Measurements from ENCODE around the gene FFAR4.
"Not testable (repeated sequence)": the region's sequence is repeated elsewhere in the genome, so short reads cannot be mapped to it uniquely, and the experiment has no call there.

FFAR4 gene

GRCh38 chr10:93566435-93567276 lies at the start of gene FFAR4:
TSS of gene FFAR4 (plus strand) at chr10:93566665. CDS start at chr10:93566721, 56 bp downstream.
- no peak for DNase-seq

GRCh38 chr10:93518531-93518930 lies 47.9 kb upstream of the FFAR4 start:
- DNase-seq, result no peak

- no peak for DNase-seq
These were observed 31.2 kb upstream of the FFAR4 start for GRCh38 chr10:93535293-93535692.

- not testable (repeated sequence) for DNase-seq
These were observed 25.6 kb upstream of the FFAR4 start for GRCh38 chr10:93540871-93541270.

DNA sequence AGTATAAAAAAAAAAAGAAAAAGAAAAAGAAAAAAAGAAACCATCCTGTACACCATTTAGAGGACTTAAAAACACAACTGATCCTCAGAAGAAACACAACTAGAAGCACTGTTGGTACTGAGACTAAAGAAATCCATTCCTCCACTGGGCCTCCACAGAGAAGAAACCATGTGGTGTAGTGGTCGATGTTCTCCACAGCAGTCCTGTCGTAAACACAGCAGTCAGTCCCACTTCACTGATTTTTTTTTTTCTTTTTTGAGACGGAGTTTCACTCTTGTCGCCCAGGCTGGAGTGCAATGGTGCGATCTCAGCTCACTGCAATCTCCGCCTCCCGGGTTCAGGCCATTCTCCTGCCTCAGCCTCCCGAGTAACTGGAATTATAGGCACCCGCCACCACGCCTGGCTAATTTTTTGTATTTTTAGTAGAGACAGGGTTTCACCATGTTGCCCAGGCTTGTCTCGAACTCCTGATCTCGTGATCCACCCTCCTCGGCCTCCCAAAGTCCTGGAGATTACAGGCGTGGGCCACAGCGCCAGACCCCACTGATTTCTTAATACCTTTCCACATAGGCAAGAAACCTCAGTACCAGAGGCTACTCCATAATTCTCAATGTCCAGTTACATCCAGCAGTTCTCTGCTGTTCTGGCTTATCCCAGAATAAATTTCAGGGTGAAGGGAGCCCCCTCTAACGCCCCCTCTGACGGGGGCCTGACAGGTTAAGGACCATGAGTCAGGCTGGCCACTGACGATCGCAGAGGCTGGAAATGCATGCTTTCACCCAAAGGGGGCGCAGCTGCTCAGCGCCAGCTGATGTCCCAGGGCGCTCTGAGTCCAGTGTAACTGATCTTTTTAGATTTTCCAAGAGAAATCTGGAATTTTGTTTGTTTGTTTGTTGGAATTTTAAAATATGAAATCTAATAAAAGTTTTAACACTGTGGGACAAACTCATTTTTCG lies 24.8 kb upstream of the FFAR4 start:
- DNase-seq, result peak; percentile 50

DNA sequence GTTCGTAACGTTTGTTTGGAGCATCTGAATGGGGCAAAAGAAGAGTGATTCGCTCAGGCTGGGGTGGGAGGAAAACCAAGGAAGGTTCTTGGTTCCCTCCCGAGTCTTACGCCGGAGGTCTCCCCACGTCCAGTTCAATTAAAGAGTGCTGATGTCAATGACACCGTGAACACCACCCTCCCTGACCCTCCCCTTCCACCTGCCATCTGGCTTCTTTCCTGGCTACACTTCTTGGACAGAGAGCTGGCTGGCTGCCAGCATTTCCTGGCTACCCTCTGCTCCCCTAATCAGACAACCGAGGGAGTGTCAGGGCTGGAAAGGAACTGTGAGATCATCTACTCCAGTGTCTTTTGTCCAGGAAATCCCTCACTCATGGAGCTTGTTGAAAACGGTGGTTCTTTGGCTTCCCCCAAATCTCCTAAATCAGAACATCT lies 24.1 kb upstream of the FFAR4 start:
- peak; percentile 69 for DNase-seq

- not testable (repeated sequence) for DNase-seq
These were observed 19.5 kb upstream of the FFAR4 start for GRCh38 chr10:93546995-93547394.

GRCh38 chr10:93547522-93547921 lies 18.9 kb upstream of the FFAR4 start:
- DNase-seq, result no peak

GRCh38 chr10:93548376-93549071 lies 17.9 kb upstream of the FFAR4 start:
- DNase-seq, result peak; percentile 9

DNA sequence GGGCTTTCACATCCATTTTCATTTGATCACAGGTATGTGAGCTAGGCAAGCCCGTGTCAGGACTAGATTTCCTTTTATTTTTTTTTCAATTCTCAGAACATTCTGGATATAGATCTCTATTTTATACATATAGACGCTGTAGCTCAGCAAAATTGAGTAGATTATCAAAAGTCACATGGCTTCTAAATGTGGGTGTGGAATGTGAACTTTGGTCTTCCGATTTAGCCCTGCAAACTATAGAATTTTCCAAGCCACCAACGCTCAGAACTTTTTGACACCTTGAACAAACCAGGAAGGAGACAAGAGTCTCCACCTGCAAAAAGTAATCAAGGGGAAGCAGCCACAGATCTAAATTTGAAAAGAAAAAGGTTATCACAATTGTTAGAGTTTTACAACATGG lies 15.9 kb upstream of the FFAR4 start:
- DNase-seq, result no peak

DNA sequence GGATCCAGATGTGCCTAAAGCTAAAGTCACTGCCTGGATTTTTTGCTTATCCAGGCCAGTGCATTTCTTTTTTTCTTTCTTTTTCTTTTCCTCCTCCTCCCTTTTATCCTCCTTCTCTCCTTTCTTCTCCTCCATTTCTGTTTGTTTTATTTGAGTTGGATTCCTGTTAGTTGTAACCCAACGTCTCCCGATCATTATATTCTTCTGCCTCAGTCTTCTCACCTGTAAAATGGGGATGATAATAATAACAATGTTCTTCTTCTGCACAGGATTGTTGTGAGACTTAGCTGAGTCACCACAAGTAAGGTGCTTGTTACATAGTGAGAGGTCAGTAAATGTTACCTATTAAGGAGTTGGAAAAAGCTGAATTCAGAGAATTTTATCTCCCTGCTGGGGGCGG lies 13.7 kb upstream of the FFAR4 start:
- no peak for DNase-seq

DNA sequence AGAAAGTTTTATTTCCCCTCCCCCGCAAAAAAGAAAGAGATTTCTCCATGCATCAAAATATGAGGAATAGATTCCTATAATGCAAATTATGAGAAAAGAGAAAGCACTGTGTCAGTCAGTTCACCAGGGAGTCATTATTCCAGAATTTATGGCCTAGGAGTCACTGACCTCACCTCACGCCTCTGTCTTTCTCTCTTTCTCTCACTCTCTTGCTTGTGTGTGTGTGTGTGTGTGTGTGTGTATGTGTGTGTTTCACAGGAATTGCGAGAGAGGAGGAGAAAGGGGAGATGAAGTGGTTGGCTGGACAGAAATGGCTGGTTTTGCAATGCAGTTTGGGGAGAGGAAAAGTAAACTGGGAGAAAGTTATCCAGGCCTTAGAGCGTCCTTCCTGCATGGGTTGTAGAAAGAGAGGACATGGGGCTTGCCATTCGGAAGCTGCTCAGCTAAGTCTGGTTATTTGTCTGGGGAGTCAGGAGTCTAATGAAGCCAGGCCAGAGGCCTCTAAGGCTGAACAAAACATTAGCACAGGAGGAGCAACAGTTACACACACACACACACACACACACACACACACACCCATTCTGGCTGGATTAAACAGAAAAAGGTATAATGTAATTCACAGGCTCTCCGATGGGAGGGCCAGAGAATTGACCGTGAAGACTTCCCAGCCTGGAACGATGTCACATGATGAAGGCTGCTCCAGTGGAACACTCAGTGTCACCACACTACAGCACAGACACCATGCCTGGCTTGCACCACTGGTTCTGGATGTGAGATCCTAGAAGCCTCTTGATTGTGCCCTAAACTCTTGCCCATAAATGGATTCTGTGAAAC lies 12.8 kb upstream of the FFAR4 start:
- no peak for DNase-seq

DNA sequence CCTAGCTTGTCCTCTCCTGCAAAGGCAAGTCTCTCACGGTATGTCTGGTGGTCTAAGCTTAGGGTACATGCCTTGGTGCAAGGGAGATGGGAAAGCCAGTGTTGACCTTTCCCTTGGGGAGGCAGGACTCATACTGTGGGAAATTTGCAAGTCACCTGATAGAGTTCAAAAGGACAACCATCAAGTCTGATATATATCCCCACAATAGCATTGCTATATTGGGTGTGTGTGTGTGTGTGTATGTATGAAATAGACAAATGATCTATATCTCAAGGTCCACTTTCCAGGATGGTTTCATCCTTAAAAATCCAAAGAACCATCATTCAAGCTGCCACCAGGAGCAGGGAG lies 12.2 kb upstream of the FFAR4 start:
- DNase-seq, result no peak

GRCh38 chr10:93554760-93555432 lies 11.6 kb upstream of the FFAR4 start:
- DNase-seq, result peak; percentile 63

- no peak for DNase-seq
These were observed 7.0 kb upstream of the FFAR4 start for GRCh38 chr10:93559490-93559889.

GRCh38 chr10:93560541-93560940 lies 5.9 kb upstream of the FFAR4 start:
- DNase-seq, result no peak

- no peak for DNase-seq
These were observed 1.0 kb upstream of the FFAR4 start for GRCh38 chr10:93565446-93565845.

GRCh38 chr10:93567277-93568104 lies 1.0 kb downstream of the FFAR4 start:
- no peak for DNase-seq

GRCh38 chr10:93568105-93568390 lies 1.6 kb downstream of the FFAR4 start:
- DNase-seq, result no peak

DNA sequence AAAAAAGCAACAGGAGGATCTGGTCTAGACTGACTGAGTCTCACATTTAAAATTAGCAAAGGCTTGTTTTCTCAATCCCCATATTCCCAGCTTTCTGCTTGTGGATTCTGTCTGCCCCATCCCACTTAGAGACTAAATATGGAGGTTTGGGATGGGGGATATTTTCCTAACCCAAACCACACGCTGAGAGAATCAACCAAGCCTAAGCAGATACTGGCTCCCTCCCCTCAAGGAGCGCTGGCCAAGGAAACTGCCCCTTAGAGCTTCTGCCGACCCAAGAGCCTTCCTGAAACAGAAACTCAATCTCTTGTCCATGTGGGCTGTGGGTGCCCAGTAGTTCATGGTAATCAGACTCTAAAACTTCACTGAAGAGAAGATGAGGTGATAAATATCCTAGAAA lies 3.9 kb downstream of the FFAR4 start:
- no peak for DNase-seq

- no peak for DNase-seq
These were observed 6.1 kb downstream of the FFAR4 start for GRCh38 chr10:93572606-93573005.
